Stimulated activated CD4-positive, alpha-beta T cell treated with anti-CD3 and anti-CD28 coated beads, Interleukin-15, amount 100 ng/mL, for 24 hours (primary cell): ENCODE measurements around the gene YIF1B.

Experiments
- DNase-seq: peaks from one replicate; pipeline ENCODE4 v3.0.0-alpha.2; 2020

The YIF1B gene

DNA sequence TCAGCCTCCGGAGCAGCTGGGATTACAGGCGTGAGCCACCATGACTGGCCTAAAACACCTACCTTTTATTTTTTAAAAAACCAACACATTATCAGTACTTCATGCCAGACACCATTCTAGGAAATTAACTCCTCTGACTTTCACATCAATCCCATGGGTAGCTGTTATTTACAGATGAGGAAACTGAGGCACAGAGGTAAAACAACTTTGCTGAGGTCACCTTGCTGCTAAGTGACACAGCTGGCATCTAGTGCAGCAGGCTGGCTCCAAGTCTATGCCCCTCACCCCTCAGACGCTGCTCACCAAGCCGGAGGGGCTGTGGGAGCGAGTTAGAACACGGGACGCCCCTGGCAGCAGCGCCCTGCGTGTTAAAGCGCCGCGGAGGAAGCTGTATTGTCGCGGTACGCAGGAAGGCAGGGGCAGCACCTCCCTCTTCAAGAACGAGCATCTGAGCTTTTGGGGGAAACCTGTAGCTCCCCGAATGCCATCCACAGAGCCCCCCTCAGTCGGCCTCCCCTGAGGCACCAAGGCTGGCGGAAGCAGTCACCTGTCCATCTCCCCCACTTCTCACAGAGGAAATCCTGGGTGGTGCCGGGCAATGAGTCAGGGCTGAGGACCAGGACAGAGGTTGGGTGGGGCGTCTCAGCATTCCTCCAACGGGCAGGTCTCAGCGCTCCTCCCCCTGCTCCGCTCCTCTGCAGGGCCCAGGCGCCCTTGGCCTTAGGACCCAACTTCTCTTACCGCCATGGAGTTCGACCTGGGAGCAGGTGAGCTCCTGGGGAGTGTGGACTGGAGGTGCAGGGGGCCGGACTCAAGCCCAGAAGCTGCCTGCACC lies 12.0 kb downstream of the YIF1B start, which contains the start of gene C19orf33:
C19orf33 (plus strand) TSS at position 735 of the 835 bp plus-strand sequence; CDS start at position 746, 11 bp downstream.
- DNase-seq, result no peak

DNA sequence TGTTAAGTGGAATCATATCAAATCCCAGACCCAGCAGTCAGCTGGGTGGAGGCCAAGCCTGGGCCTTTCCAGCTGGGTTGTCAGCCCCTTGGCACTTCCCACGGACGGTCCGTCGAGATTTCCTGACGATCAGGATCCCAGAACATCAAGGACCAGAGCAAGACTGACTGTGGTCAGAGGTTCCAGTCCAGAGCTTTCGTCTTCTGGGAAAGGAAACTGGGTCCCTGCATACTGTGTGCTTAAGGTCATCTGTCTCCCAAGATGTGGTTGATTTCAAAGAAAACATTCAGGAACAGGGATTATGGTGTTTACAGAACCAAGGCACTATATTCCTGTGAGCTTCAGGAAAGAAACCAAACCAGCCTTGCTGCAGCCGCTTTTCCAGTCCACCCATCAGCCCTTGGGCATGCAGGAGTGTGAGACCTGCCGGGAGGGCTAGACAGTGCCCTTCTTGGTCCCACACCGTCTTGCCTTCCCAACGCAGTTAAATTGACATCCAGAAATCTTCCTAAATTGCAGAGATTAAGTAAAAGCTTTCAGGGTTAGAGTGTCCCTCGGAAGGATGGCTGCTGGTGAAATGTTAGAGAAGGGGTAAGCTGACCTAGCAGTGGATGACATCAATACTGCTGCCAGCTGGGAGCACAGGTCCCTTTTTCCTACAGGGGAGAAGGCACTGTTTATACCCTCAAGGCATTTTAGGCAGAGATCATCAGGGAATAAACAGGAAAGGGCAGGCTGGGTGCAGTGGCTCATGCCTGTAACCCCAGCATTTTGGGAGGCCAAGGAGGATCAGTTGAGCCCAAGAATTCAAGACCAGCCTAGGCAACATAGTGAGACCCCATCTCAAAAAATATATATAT lies 16.7 kb downstream of the YIF1B start:
- DNase-seq, result no peak

GRCh38 chr19:38294090-38294489 lies 21.7 kb downstream of the YIF1B start:
- DNase-seq, result no peak

DNA sequence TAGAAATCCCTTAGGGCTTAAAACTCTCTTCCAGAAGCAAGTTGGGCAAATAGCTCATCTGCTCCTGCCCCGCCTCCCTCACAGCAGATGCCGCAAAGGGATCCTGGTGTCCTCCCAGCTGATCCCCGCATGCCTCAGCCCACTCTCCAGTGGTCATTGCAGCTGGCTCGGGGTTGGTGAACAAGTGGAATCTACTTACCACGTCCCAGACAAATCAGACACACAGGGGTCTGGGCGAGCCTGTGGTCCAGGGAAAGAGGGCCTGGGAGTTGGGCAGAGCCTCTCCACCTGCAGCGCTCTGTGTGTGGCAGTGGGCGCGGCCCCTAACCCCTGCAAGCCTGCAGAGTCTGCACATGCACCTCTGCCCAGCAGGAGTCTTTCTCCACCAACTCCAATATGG lies 22.5 kb downstream of the YIF1B start:
- DNase-seq, result no peak

GRCh38 chr19:38291855-38292254 lies 23.9 kb downstream of the YIF1B start:
- no peak for DNase-seq

DNA sequence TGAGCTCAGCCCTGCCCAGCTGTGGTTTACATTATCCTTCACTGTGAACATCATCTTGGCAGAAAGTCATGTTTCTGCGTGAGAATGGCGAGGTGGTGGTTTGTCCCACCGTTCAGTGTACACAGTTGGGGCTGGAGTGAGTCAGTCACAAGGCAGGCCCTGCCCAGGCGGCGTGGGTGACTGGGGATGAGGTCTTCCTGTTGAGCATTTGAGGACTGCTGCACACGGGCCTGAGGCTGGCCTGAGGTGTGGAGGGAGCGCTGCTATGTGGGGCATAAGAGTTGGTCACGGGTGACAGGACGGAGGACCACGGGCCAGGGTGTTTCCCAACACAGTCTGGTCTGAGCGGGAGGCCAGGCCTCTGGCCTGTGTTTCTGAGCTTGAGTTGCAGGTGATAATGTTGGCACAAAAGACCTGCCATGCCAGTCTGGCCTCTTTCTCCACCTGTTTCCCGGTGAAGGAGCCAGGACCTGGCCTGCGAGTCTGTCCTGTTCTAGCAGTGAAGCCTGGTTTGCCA lies 25.1 kb downstream of the YIF1B start:
- no peak for DNase-seq

GRCh38 chr19:38289955-38290354 lies 25.8 kb downstream of the YIF1B start:
- DNase-seq, result no peak

GRCh38 chr19:38288123-38288855 lies 27.5 kb downstream of the YIF1B start:
- no peak for DNase-seq

DNA sequence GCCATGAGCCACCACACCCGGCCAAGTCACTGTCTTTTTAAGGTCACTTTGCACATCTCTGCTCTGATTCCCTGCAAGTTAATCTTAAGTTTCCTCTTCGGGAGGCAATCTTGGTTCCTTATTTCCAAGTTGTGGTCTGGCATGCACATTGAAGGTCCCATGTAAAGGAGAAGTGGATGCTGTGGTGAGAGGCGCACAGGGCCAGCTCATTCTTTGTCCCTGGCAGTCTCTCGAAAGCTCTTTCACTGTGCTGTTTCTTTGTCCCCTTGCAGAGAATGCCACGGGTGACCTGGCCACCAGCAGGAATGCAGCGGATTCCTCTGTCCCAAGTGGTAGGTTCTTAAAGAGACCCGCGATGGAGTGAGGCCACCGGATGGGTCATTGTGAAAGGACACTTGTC lies 28.1 kb downstream of the YIF1B start:
- no peak for DNase-seq

GRCh38 chr19:38285567-38285966 lies 30.2 kb downstream of the YIF1B start:
- DNase-seq, result no peak

GRCh38 chr19:38284422-38284821 lies 31.3 kb downstream of the YIF1B start:
- DNase-seq, result no peak

GRCh38 chr19:38283271-38283670 lies 32.5 kb downstream of the YIF1B start:
- no peak for DNase-seq

- DNase-seq, result no peak
These were observed 33.8 kb downstream of the YIF1B start for GRCh38 chr19:38281811-38282566.

GRCh38 chr19:38280030-38280921 lies 35.5 kb downstream of the YIF1B start:
- DNase-seq, result no peak

GRCh38 chr19:38278751-38279150 lies 37.0 kb downstream of the YIF1B start:
- no peak for DNase-seq

DNA sequence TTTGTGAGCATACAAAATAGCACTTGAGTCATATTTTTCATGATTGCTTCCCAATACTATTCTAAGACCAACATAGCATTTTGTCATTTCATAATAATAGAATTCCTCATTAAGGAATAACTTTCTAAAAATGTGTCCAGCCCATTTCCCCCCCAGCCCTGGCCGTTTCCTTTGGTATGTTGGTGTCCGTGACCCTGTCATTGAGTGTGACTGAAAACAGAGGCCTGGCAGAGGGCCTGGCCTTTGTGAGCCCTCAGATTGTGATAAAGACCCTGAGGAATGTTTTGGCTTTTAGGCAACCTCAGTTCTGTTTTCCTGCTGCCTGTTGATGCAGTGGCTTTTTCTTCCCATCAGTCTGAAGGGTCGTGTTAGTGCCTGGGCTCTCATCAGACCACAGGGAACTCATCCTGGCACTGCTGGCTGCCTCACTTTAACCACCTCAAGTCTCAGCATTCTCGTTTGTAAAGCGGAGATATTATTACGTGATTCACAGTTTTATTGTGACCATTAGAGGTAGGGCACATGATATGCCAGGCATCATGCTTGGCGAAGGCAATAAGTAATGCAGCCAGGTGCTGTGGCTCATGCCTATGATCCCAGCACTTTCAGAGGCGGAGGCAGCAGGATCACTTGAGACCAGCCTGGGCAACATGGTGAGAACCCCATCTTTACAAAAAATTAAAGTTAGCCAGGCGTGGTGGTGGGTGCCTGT lies 37.6 kb downstream of the YIF1B start:
- DNase-seq, result no peak

DNA sequence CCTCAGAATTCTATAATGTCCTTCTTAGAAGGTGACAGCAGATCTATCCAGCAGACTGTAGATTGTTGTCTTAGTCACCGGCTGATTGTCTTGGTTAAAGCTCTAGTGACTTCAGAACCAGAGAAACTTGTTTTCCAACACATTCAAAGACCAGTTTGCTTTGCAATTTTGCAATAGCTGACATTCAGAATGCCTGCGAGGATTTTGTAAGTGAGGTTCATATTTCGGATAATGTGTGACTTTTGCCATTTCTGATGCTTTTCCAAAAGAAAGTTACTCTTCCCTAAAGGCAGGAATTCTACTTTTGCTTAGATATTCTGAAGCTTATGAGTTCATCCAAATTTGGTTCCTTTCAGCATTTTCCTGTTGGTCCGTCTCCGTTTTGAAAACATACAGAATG lies 38.2 kb downstream of the YIF1B start:
- DNase-seq, result no peak

GRCh38 chr19:38276942-38277517 lies 38.7 kb downstream of the YIF1B start:
- no peak for DNase-seq

DNA sequence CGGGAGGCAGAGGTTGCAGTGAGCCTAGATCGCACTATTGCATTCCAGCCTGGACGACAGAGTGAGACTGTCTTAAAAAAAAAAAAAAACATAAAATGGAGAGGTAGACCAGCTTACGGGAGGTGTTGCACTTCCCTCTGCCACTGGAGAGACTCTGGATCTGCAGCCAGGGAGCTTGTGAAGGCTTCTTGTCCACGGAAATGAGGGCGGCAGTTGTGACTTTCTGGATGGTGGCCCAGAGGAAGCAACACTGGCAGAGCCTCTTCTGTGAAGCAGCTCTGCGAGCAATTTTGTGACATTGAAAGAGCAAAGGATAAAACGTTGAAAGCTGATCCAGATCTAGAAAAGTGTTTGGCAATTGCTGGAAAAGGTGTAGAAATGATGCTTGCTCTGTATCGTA lies 41.0 kb downstream of the YIF1B start:
- no peak for DNase-seq

- no peak for DNase-seq
These were observed 42.2 kb downstream of the YIF1B start for GRCh38 chr19:38273499-38273898.
